Heart left ventricle (tissue), 13 donors: ENCODE results near the gene MB.

Source experiments
- CTCF ChIP-seq, 12 donors: fragments of 200-600 bp; sonication (generic) in 4 of 12; IDR thresholded peaks; one replicate each; pipeline versions ENCODE4 v1.5.0 to v1.8.0; 2018 to 2022; ENCODE audit warnings: antibody characterized with exemption in 12 of 12, mild to moderate bottlenecking in 5 of 12
- POLR2A ChIP-seq, 2 donors: fragments of 450-650 bp; IDR thresholded peaks; one replicate each; pipeline ENCODE4 v1.6.1; 2017; ENCODE audit warnings: antibody characterized with exemption in 2 of 2, mild to moderate bottlenecking in 2 of 2, moderate library complexity in 2 of 2
- donor health status: ischemic (EF 13 %, LVEDD 7.1; RV severe dilation, severe dysfunction).
- donor health status: DM: no; HTN: yes; CAD: no.
- donor health status: DM: no; HTN: no; CAD: no.
- donor health status: ischemic (EF 25% LVEDD 6.9; RV normal size, moderate dysfunction).
- donor health status: ischemic (EF 25% LVEDD 5.7; RV mildly dilated, moderate dysfunction).
- donor health status: ischemic (EF 35%, LVEDD 5.7; RV mildly dilated, moderate dysfunction).
- donor health status: nonischemic (EF 11% LVEDD 7.7; RV severe dilation, severe dysfunction).
- donor health status: DM: yes; HTN: yes; CAD: no.
- donor health status: PGD.
- donor health status: ischemic (EF 29% LVEDD 5.4; RV normal size, mild dysfunction).
- donor health status: nonischemic (EF 23%, LVEDD 6.1; RV moderate dilation, normal function).

- TF ChIP-seq CTCF (IDR thresholded peaks at IDR 0.05): no peak
- TF ChIP-seq POLR2A (IDR thresholded peaks at IDR 0.05): no peak
These were observed 7.4 kb upstream of the MB start for GRCh38 chr22:35624547-35624946.
